Muscle of arm (tissue), 12 donors: ENCODE results near the gene ELF5. TPM values are rescaled to one million over a fixed set of nuclear protein-coding genes. Genes with fewer than 3 reads are reported as not detected.

Experiments
- polyA plus RNA-seq, 12 donors: library from polyadenylated mRNA; unstranded; fragments of 120-200 nt; gene quantifications; one replicate each; pipeline ENCODE4 v1.2.1, GENCODE V29; 2013; ENCODE audit not compliant: insufficient read length in 12 of 12

Gene ELF5
- polyA plus RNA-seq, 12 donors, result 0.07 to 27.7 (median 0.29) TPM; not detected in 3

Other genes starting within 250 kb of the ELF5 start
- 1 to 10 TPM in 11 of 12 donors, not detected in 1; 2.8 to 9.7 (median 5.8) TPM for gene ABTB2, start 155.8 kb downstream of the ELF5 start, polyA plus RNA-seq
- 10 to 100 TPM in 11 of 12 donors, not detected in 1; 55.6 to 84.2 (median 67.3) TPM for gene CAT, start 74.9 kb downstream of the ELF5 start, polyA plus RNA-seq
- 10 to 100 TPM in 2 of 12 donors, 1 to 10 TPM in 2, under 1 TPM in 4, not detected in 4; 0.07 to 25.2 (median 1.9) TPM for gene EHF, start 107.3 kb upstream of the ELF5 start, polyA plus RNA-seq